IMR-90 (cell line): ENCODE data around the gene TMEM253.

Experiments used
- BHLHE40 ChIP-seq: fragments of 150-350 bp; IDR thresholded peaks from 2 replicates; pipeline ENCODE4 v1.6.1; 2016; ENCODE audit warnings: mild to moderate bottlenecking, low read depth, low read length
- MXI1 ChIP-seq: IDR thresholded peaks from 2 replicates; pipeline ENCODE4 v1.6.1; 2012; ENCODE audit warnings: low read depth, mild to moderate bottlenecking, low read length, moderate library complexity, borderline replicate concordance
- POLR2A ChIP-seq: IDR thresholded peaks from 2 replicates; pipeline ENCODE4 v1.6.1; 2012; ENCODE audit warnings: mild to moderate bottlenecking, low read depth, low read length
- RAD21 ChIP-seq: IDR thresholded peaks from 2 replicates; pipeline ENCODE4 v1.6.1; 2012; ENCODE audit warnings: low read length, improper control_type of control experiment
- TF ChIP-seq, protein P1 (sequence below): conservative IDR thresholded peaks from 2 replicates; pipeline ENCODE4 v1.5.1; 2012; ENCODE audit warnings: mild to moderate bottlenecking, low read depth, low read length, improper control_type of control experiment

GRCh38 chr14:21093769-21094681, 6.8 kb upstream of the TMEM253 start:
- TF ChIP-seq POLR2A (no peak), RAD21 (no peak), BHLHE40 (no peak), MXI1 (no peak)
- TF ChIP-seq, protein P1, sequence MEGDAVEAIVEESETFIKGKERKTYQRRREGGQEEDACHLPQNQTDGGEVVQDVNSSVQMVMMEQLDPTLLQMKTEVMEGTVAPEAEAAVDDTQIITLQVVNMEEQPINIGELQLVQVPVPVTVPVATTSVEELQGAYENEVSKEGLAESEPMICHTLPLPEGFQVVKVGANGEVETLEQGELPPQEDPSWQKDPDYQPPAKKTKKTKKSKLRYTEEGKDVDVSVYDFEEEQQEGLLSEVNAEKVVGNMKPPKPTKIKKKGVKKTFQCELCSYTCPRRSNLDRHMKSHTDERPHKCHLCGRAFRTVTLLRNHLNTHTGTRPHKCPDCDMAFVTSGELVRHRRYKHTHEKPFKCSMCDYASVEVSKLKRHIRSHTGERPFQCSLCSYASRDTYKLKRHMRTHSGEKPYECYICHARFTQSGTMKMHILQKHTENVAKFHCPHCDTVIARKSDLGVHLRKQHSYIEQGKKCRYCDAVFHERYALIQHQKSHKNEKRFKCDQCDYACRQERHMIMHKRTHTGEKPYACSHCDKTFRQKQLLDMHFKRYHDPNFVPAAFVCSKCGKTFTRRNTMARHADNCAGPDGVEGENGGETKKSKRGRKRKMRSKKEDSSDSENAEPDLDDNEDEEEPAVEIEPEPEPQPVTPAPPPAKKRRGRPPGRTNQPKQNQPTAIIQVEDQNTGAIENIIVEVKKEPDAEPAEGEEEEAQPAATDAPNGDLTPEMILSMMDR = peak; percentile 31
